ENCODE data around the gene LRP1B. TPM values are rescaled to one million over a fixed set of nuclear protein-coding genes. Genes with fewer than 3 reads are reported as not detected.

Gene LRP1B
- total RNA-seq, 1 donor from 2014 or later, result 1.7 TPM

GRCh38 chr2:141041281-141041680 lies 1089.5 kb downstream of the LRP1B start:
- Mint-ChIP-seq H3K36me3 (no peaks in the 10 kb centered on the region), H3K4me1 (no peaks in the 10 kb centered on the region), H3K27me3 (ENCODE audit: low read depth) (no peaks in the 10 kb centered on the region), H3K27ac (no peak overlapping the region), H3K9me3 (no peaks in the 10 kb centered on the region), H3K4me3 (no peak overlapping the region)
- no peak for DNase-seq (ENCODE audit: low spot score in 2 of 2, unreplicated experiment in 2 of 2)
- TF ChIP-seq CTCF (IDR thresholded peaks at IDR 0.05; ENCODE audit: unreplicated experiment), result no peak

GRCh38 chr2:141038341-141038740 lies 1092.5 kb downstream of the LRP1B start:
- no peak for TF ChIP-seq CTCF (IDR thresholded peaks at IDR 0.05; ENCODE audit: unreplicated experiment)
- DNase-seq (ENCODE audit: low spot score in 2 of 2, unreplicated experiment in 2 of 2), result no peak
- H3K4me3 Mint-ChIP-seq, result no peak overlapping the region
- no peaks in the 10 kb centered on the region for H3K9me3 Mint-ChIP-seq
- H3K27me3 Mint-ChIP-seq (ENCODE audit: low read depth), result no peaks in the 10 kb centered on the region
- H3K4me1 Mint-ChIP-seq, result no peaks in the 10 kb centered on the region
- H3K36me3 Mint-ChIP-seq, result no peaks in the 10 kb centered on the region
- no peak overlapping the region for H3K27ac Mint-ChIP-seq

- Mint-ChIP-seq H3K4me3 (no peak overlapping the region), H3K9me3 (no peaks in the 10 kb centered on the region), H3K4me1 (no peaks in the 10 kb centered on the region), H3K36me3 (no peaks in the 10 kb centered on the region), H3K27me3 (ENCODE audit: low read depth) (no peaks in the 10 kb centered on the region), H3K27ac (no peak overlapping the region)
- DNase-seq (ENCODE audit: low spot score in 2 of 2, unreplicated experiment in 2 of 2), result no peak
- no peak for TF ChIP-seq CTCF (IDR thresholded peaks at IDR 0.05; ENCODE audit: unreplicated experiment)
Measured at GRCh38 chr2:141037361-141037760, 1093.5 kb downstream of the LRP1B start.

GRCh38 chr2:141035846-141036420 lies 1094.9 kb downstream of the LRP1B start:
- no peak for TF ChIP-seq CTCF (IDR thresholded peaks at IDR 0.05; ENCODE audit: unreplicated experiment)
- H3K4me3 Mint-ChIP-seq, result no peak overlapping the region
- no peak overlapping the region for H3K27ac Mint-ChIP-seq
- no peak for DNase-seq (ENCODE audit: low spot score in 2 of 2, unreplicated experiment in 2 of 2)
- no peaks in the 10 kb centered on the region for H3K36me3 Mint-ChIP-seq
- H3K4me1 Mint-ChIP-seq, result no peaks in the 10 kb centered on the region
- H3K27me3 Mint-ChIP-seq (ENCODE audit: low read depth), result no peaks in the 10 kb centered on the region
- H3K9me3 Mint-ChIP-seq, result no peaks in the 10 kb centered on the region

GRCh38 chr2:141029428-141030078 lies 1101.3 kb downstream of the LRP1B start:
- H3K27ac Mint-ChIP-seq, result no peak overlapping the region
- no peak for TF ChIP-seq CTCF (IDR thresholded peaks at IDR 0.05; ENCODE audit: unreplicated experiment)
- no peak overlapping the region for H3K4me3 Mint-ChIP-seq
- DNase-seq (ENCODE audit: low spot score in 2 of 2, unreplicated experiment in 2 of 2), result no peak
- H3K9me3 Mint-ChIP-seq, result peaks cover 19% of the 10 kb centered on the region
- H3K36me3 Mint-ChIP-seq, result no peaks in the 10 kb centered on the region
- no peaks in the 10 kb centered on the region for H3K4me1 Mint-ChIP-seq
- no peaks in the 10 kb centered on the region for H3K27me3 Mint-ChIP-seq (ENCODE audit: low read depth)
